HG03520 (cell line): ENCODE measurements around the gene OAS3.
"Not testable (repeated sequence)": the region's sequence is repeated elsewhere in the genome, so short reads cannot be mapped to it uniquely, and the experiment has no call there.

ENCODE experiments used
- ATAC-seq: cut with Tn5 transposase; IDR thresholded peaks from one replicate; pipeline ENCODE4 v1.9.1; 2021; ENCODE audit warnings: mild to moderate bottlenecking, moderate library complexity; ENCODE audit not compliant: unreplicated experiment

OAS3 gene

GRCh38 chr12:112948806-112949205 is 10.5 kb downstream of the OAS3 start:
- ATAC-seq: no peak

GRCh38 chr12:112950701-112951100 is 12.4 kb downstream of the OAS3 start:
- ATAC-seq: no peak

GRCh38 chr12:112957125-112957524 is 18.9 kb downstream of the OAS3 start:
- not testable (repeated sequence) for ATAC-seq

GRCh38 chr12:112961074-112961473 is 22.8 kb downstream of the OAS3 start:
- ATAC-seq: no peak

- no peak for ATAC-seq
Observed at GRCh38 chr12:112961536-112961935, 23.3 kb downstream of the OAS3 start.

GRCh38 chr12:112962561-112962960 is 24.3 kb downstream of the OAS3 start:
- ATAC-seq: no peak

GRCh38 chr12:112963227-112963861 is 25.1 kb downstream of the OAS3 start:
- no peak for ATAC-seq

DNA sequence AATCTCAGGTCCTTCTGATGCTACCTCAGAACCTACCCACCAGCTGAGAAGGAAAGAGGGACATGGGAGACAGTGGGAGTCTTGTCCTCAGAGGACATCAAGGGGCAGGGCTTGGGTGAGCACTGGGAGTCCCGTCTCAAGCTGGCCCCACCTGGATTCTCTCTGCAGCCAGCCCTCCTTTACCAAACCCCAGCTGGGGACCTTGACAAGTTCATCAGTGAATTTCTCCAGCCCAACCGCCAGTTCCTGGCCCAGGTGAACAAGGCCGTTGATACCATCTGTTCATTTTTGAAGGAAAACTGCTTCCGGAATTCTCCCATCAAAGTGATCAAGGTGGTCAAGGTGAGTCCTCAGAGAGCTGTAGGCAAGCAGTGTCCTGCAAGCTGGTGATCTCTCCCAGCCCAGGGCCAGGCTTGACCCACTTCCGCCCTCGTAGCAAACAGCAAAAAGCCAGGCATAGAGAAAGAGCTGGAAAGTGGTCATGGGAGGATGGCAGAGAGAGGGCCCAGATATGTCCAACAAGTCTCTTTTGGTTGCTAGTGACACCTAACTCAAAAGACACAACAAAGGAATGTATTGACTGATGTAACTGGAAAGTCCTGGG is 25.9 kb downstream of the OAS3 start:
- no peak for ATAC-seq

GRCh38 chr12:112964915-112965314 is 26.6 kb downstream of the OAS3 start:
- ATAC-seq: no peak

- ATAC-seq: no peak
Observed at GRCh38 chr12:112965643-112966042, 27.4 kb downstream of the OAS3 start.

DNA sequence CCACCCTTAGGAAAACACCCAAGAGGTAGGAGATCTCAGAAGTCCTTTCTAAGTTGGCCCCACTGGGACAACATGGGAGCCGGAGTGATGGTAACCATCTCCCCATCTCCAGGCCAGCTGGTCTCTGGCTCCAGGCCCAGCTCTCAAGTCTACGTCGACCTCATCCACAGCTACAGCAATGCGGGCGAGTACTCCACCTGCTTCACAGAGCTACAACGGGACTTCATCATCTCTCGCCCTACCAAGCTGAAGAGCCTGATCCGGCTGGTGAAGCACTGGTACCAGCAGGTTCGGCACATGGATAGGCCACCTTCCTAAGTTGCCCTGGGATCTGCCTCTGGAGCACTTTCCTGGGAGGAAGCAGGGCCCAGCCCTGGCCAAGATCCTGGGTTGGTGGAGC is 29.0 kb downstream of the OAS3 start:
- no peak for ATAC-seq

DNA sequence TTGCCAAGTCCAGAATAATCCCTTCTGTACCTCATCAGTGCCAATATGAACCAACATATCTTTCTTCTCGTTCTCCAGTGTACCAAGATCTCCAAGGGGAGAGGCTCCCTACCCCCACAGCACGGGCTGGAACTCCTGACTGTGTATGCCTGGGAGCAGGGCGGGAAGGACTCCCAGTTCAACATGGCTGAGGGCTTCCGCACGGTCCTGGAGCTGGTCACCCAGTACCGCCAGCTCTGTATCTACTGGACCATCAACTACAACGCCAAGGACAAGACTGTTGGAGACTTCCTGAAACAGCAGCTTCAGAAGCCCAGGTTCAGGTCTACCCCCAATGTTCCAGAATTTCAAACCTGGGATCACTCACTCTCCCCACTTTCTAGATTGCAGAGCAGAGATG is 29.6 kb downstream of the OAS3 start:
- ATAC-seq: no peak

GRCh38 chr12:112969547-112970306 is 31.5 kb downstream of the OAS3 start:
- no peak for ATAC-seq

GRCh38 chr12:112970391-112970790 is 32.1 kb downstream of the OAS3 start:
- ATAC-seq: no peak

- ATAC-seq: no peak
Observed at GRCh38 chr12:112971248-112971647, 33.0 kb downstream of the OAS3 start.

DNA sequence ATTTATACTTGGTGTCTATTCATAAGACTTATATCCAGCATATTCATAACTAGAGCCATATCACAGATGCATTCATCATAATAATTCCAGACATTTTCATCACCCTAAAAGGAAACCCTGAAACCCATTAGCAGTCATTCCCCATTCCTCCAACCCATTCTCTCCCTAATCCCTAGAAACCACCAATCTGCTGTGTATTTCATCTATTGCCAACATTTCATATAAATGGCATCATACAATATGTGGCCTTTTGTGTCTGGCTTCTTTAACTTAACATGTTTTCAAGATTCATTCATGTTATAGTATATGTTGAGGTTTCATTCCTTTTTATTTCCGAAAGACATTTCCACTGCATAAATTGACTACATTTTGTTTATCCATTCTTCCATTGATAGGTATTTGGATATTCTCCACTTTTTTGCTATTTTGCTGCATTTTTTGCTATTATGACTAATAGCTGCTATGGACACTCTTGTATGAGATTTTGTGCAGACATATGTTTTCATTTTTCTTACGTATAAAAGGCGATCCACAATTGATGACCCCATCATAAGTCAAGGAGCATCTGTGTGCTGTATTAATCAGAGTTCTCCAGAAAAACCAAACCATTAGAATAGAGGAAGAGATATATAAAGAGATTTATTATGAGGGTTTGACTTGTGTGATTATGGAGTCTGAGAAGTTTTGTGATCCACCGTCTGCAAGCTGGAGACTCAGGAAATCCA is 34.9 kb downstream of the OAS3 start:
- ATAC-seq: no peak

DNA sequence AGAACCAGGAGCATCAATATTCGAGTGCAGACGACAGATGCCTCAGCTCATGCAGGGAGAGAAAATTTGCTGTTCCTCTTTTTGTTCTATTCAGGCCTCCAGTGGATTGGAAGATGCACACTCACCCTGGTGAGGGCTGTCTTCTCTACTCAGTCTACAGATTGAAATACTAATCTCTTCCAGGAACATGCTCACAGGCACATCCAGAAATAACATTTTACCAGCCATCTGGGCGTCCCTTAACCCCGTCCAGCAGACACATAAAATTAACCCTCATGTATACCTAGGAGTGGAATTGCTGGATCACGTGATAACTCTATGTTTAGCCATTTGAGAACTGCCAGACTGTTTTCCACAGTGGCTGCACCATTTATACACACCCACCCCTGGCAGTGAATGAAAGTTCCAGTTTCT is 35.6 kb downstream of the OAS3 start:
- ATAC-seq: no peak

GRCh38 chr12:112974904-112975303 is 36.6 kb downstream of the OAS3 start:
- ATAC-seq: no peak

DNA sequence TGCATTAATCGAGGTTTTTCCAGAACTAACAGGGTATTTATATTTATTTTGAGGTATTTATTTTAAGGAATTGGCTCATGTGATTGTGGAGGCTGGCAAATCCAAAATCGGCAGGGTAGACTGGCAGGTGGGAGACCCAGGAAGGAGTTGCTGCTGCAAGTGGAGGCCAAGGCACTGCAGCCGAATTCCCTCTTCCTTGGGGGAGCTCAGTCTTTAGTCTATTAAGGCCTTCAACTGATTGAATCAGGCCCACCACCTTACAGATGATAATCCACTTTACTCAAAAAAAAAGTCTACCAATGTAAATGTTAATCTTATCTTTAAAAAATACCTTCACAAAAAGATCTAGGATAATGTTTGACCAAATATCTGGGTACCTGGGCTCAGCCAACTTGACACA is 38.9 kb downstream of the OAS3 start:
- ATAC-seq: no peak

DNA sequence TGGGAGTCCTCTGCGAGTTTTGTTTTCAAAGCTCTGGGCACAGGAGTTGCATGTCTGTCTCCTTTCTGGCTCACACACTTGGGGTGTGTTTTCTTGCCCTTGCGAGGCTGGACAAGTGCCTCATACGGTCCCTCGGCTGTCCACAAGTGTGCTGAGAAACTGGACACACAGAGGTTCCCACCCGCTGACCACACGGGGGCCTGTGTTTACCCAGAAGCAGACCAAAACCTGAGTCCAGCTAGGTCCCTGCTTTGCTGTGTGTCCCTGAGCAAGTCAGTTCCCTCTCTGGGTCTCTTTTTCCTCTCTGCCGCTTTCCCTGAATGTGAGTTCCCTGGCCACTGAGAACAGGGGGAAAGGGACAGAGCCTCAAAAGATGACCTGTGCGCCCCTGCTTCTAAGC is 39.4 kb downstream of the OAS3 start:
- ATAC-seq: no peak

DNA sequence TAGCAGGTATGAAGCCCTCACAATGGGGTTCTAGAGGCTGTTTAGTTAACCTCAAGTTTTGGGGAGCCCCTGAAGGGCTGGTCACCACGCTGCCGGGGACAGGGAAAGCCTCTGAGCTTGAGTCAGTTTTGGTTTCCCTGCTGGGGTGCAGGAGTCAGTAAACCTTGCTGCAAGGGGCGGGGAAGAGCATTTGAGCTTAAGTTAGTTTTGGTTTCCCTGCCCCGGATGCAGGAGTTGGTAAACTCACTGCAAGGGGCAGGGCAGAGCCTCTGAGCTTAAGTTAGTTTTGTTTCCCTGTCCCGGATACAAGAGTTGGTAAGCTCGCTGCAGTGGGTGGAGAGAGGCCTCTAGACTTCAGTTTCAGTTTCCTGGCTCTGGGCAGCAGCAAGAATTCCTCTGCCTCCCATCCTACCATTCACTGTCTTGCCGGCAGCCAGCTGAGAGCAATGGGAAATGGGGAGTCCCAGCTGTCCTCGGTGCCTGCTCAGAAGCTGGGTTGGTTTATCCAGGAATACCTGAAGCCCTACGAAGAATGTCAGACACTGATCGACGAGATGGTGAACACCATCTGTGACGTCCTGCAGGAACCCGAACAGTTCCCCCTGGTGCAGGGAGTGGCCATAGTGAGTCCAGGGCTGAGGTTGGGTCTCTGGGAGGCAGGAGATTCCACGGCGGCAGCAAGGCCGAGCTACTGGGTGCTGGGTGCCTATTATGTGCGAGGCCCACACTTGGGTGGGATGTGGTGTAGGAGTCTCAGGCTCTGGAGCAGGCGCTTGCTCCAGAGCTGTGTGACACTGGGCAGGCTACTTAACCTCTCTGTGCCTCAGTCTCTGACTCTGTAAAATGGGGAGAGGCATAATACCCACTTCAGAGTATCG is 40.1 kb downstream of the OAS3 start, which contains the start of gene OAS2:
TSS of gene OAS2 (plus strand) at position 357 of the 878 bp plus-strand sequence. CDS start at position 447, 90 bp downstream.
- peak; percentile 82 for ATAC-seq
